GM12878 (cell line): ENCODE data around the gene EEF2K. TPM values are rescaled to one million over a fixed set of nuclear protein-coding genes. Genes with fewer than 3 reads are reported as not detected.

Experiments used
- ATAC-seq: fragments of 200-7000 bp; cut with Tn5 transposase; 3 replicates; pipeline ENCODE4 v1.9.1; 2020; ENCODE audit warnings: mild to moderate bottlenecking, moderate library complexity
- BruUV-seq: library from RNA; stranded (reverse); fragments of 400-500 nt; replicated peaks from 2 replicates; lab custom pipeline; 2021; lab: Mats Ljungman, UMichigan
- CTCF ChIA-PET: fragments of 300-600 bp; sonication (Branson Sonifier 250); formaldehyde crosslinking; extraction: SDS; loops from one replicate; lab custom pipeline; 2021; ENCODE audit warnings: inconsistent platforms; lab: Yijun Ruan, JAX
- POLR2A ChIA-PET: fragments of 350-600 bp; formaldehyde crosslinking; extraction: SDS; loops from one replicate; lab custom pipeline; 2021; ENCODE audit warnings: inconsistent platforms; lab: Charles Lee
- RAD21 ChIA-PET: fragments of 300-600 bp; sonication (Branson Sonifier 250); formaldehyde crosslinking; loops from one replicate; lab custom pipeline; 2023; ENCODE audit warnings: antibody characterized with exemption; ENCODE audit not compliant: unreplicated experiment; lab: Charles Lee
- SMC1A ChIA-PET: fragments of 300-600 bp; sonication (Branson Sonifier 250); formaldehyde crosslinking; loops from one replicate; lab custom pipeline; 2023; ENCODE audit not compliant: unreplicated experiment, uncharacterized antibody; lab: Charles Lee
- DNase-seq: peaks from one replicate; pipeline ENCODE4 v3.0.0-alpha.2; 2011; ENCODE audit warnings: low read depth, low spot score
- FAIRE-seq: peaks from 3 replicates; lab custom pipeline; 2011; peaks lifted over from hg19 to GRCh38; lab: Jason Lieb, UNC
- H2AFZ ChIP-seq: 2 replicates; pipeline ENCODE4 v1.6.0; 2011; ENCODE audit warnings: low read depth, low read length, control low read depth; ENCODE audit not compliant: control insufficient read depth
- H3K27ac ChIP-seq: 2 replicates; pipeline ENCODE4 v1.5.1; 2011; ENCODE audit warnings: control low read depth; ENCODE audit not compliant: control insufficient read depth, insufficient read depth
- H3K27me3 ChIP-seq, 2 experiments: replicated peaks in 1 of 2; 2 replicates each; pipeline versions ENCODE4 v1.6.0 to v1.6.1; 2011; ENCODE audit warnings: low read length in 1 of 2; ENCODE audit not compliant: control insufficient read depth in 2 of 2, insufficient read depth in 2 of 2
- H3K36me3 ChIP-seq, 2 experiments: 2 replicates each; pipeline ENCODE4 v1.5.1; 2011; ENCODE audit warnings: low read length in 1 of 2; ENCODE audit not compliant: control insufficient read depth in 2 of 2, insufficient read depth in 2 of 2
- H3K4me1 ChIP-seq: 2 replicates; pipeline ENCODE4 v1.6.1; 2011; ENCODE audit warnings: mild to moderate bottlenecking, low read length, moderate library complexity, mixed read lengths; ENCODE audit not compliant: control insufficient read depth, insufficient read depth
- H3K4me2 ChIP-seq: 2 replicates; pipeline ENCODE4 v1.6.0; 2011; ENCODE audit warnings: control low read depth; ENCODE audit not compliant: control insufficient read depth, insufficient read depth
- H3K4me3 ChIP-seq: fragments of 200-600 bp; sonication (generic); 2 replicates; pipeline ENCODE4 v1.5.1; 2016
- H3K79me2 ChIP-seq: 2 replicates; pipeline ENCODE4 v1.6.0; 2011; ENCODE audit warnings: low read length; ENCODE audit not compliant: control insufficient read depth, insufficient read depth
- H3K9ac ChIP-seq: 2 replicates; pipeline ENCODE4 v1.8.0; 2011; ENCODE audit warnings: low read length, control low read depth, mixed read lengths; ENCODE audit not compliant: control insufficient read depth, insufficient read depth
- H3K9me3 ChIP-seq: replicated peaks from 3 replicates; pipeline ENCODE4 v1.5.1; 2011; ENCODE audit warnings: mild to moderate bottlenecking, low read length; ENCODE audit not compliant: control insufficient read depth, insufficient read depth
- H4K20me1 ChIP-seq: 2 replicates; pipeline ENCODE4 v1.6.0; 2011; ENCODE audit not compliant: control insufficient read depth, insufficient read depth
- BHLHE40 ChIP-seq, 2 experiments: fragments of 450-650 bp in 1 of 2; IDR thresholded peaks; 2 replicates each; pipeline ENCODE4 v1.6.1; 2011 to 2017; ENCODE audit warnings: low read depth in 2 of 2, borderline replicate concordance in 1 of 2, improper control_type of control experiment in 1 of 2, low read length in 1 of 2, mild to moderate bottlenecking in 1 of 2
- IKZF2 ChIP-seq, 2 experiments: fragments of 450-650 bp; IDR thresholded peaks; 2 replicates each; pipeline ENCODE4 v1.6.1; 2017; ENCODE audit warnings: mild to moderate bottlenecking in 2 of 2, moderate library complexity in 2 of 2
- IRF4 ChIP-seq: IDR thresholded peaks from 2 replicates; pipeline ENCODE4 v1.6.1; 2011; ENCODE audit warnings: low read depth, low read length
- MXI1 ChIP-seq: fragments of 150-350 bp; IDR thresholded peaks from 2 replicates; pipeline ENCODE4 v1.6.1; 2011; ENCODE audit warnings: low read depth, mild to moderate bottlenecking, inconsistent platforms, low read length, improper control_type of control experiment
- MYB ChIP-seq: fragments of 150-350 bp; IDR thresholded peaks from 2 replicates; pipeline ENCODE4 v1.6.1; 2014; ENCODE audit warnings: mild to moderate bottlenecking, low read depth, low read length, borderline replicate concordance
- PAX5 ChIP-seq: IDR thresholded peaks from 2 replicates; pipeline ENCODE4 v1.6.1; 2011; ENCODE audit warnings: low read depth, low read length, borderline replicate concordance
- POLR2AphosphoS2 ChIP-seq: IDR thresholded peaks from 2 replicates; pipeline ENCODE4 v1.6.1; 2011; ENCODE audit warnings: low read depth, mild to moderate bottlenecking, low read length, improper control_type of control experiment, moderate library complexity
- RCOR1 ChIP-seq: conservative IDR thresholded peaks from 2 replicates; pipeline ENCODE4 v1.6.1; 2012; ENCODE audit warnings: low read depth, low read length, improper control_type of control experiment
- SREBF2 ChIP-seq: IDR thresholded peaks from 2 replicates; pipeline ENCODE4 v1.6.1; 2012; ENCODE audit warnings: mild to moderate bottlenecking, low read length
- STAT3 ChIP-seq: IDR thresholded peaks from 2 replicates; pipeline ENCODE4 v1.6.1; 2011; ENCODE audit warnings: low read depth, low read length, improper control_type of control experiment
- TCF3 ChIP-seq: IDR thresholded peaks from 2 replicates; pipeline ENCODE4 v1.6.1; 2012; ENCODE audit warnings: low read depth, mild to moderate bottlenecking, low read length, borderline replicate concordance; ENCODE audit not compliant: insufficient read depth
- ZNF384 ChIP-seq: IDR thresholded peaks from 2 replicates; pipeline ENCODE4 v1.6.1; 2012; ENCODE audit warnings: low read depth, mild to moderate bottlenecking, low read length, improper control_type of control experiment, borderline replicate concordance
- WGBS: methylation state at CpG from one replicate; pipeline ENCODE4 v1.1.6; 2016; ENCODE audit warnings: low lambda C conversion rate; ENCODE audit not compliant: insufficient replicate concordance, insufficient coverage; ENCODE audit errors: missing lambda C conversion rate; 5-methylcytosine and 5-hydroxymethylcytosine counted together
- in situ Hi-C: fragments of 300-500 bp; cut with MboI; formaldehyde crosslinking; loops from 9 replicates; pipeline ENCODE4 v1.14.3; 2018; ENCODE audit warnings: mixed read lengths
- intact Hi-C: fragments of 100-400 bp; cut with micrococcal nuclease; formaldehyde crosslinking; loops from one replicate; pipeline ENCODE4 v1.14.2; 2022; ENCODE audit not compliant: unreplicated experiment
- polyA plus RNA-seq, 11 experiments: library from polyadenylated mRNA; depleted of rRNA in 4 of 11; unstranded in 6 of 11; stranded (reverse) in 5 of 11; fragments of >200 nt; fragmentation: Nextera tagmentation in 4 of 11; fragmentation: Illumina TruSeq in 1 of 11; extraction: Ambion mirVana in 4 of 11; extraction: Trizol in 1 of 11; gene quantifications; 1 replicate in 1 of 11; 2 replicates in 10 of 11; pipeline versions ENCODE4 v1.2.1 to v1.2.3, GENCODE V29; 2011 to 2016; ENCODE audit warnings: inconsistent platforms in 2 of 11, missing spikeins in 2 of 11, low read depth in 1 of 11
- total RNA-seq, 4 experiments: library from RNA; depleted of rRNA in 3 of 4; stranded (reverse); fragments of >200 nt in 3 of 4; fragmentation: Illumina TruSeq in 1 of 4; extraction: Trizol in 1 of 4; gene quantifications; 2 replicates each; pipeline versions ENCODE4 v1.2.1 to v1.2.3, GENCODE V29; 2013 to 2021

The EEF2K gene
- total and polyA plus RNA-seq, 10 of the 15 experiments (the other 5 are each of a cell fraction or from before 2014, with no cell fraction given): 2.0 to 29.6 (median 12.2) TPM

DNA sequence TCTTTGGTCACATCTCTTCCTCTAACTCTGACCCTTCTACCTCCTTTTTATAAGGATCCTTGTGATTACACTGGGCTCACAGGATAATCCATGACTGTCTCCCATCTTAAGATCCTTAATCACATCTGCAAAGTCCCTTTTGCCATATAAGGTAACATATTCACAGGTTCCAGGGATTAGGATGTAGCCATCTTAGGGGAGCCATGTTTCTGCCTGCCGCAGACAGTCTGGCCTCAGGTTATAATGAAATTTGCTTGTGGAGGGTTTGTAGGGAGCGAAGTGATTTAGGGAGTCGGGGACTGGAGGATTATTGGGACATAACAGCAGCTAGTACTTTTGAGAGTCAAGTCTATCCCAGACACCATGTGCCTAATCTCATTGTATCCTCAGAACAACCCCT lies 7.7 kb downstream of the EEF2K start:
- no peaks in the 10 kb centered on the region for H3K27me3 ChIP-seq
- TF ChIP-seq TCF3 (no peak), MYB (no peak), POLR2AphosphoS2 (no peak), SREBF2 (no peak), ZNF384 (no peak), RCOR1 (no peak), IKZF2 (IDR thresholded peaks at IDR 0.05) (no peak), STAT3 (no peak), MXI1 (no peak), PAX5 (no peak), IRF4 (no peak), BHLHE40 (IDR thresholded peaks at IDR 0.05; ENCODE audit: borderline replicate concordance in 1 of 2, low read depth in 2 of 2, low read length in 1 of 2) (no peak)
- no peak overlapping the region for H3K4me2 ChIP-seq
- no TSS peak for BruUV-seq
- H3K36me3 ChIP-seq: peaks cover 10 to 13% of the 10 kb centered on the region in 2 experiments; a peak in 3 of 4 replicates
- in situ Hi-C loops: no loop called here
- intact Hi-C loops: no loop called here
- H3K9ac ChIP-seq: no peak overlapping the region
- no peaks in the 10 kb centered on the region for H4K20me1 ChIP-seq
- H3K4me1 ChIP-seq: peaks cover 21% of the 10 kb centered on the region
- peaks cover 5% of the 10 kb centered on the region for H3K9me3 ChIP-seq
- ChIA-PET SMC1A (no interaction called here), POLR2A (interaction anchor here (1.0 kb wide), 1 partner anchor 15 kb away, joined by 3 read pairs; no protein-coding TSS in a partner anchor), RAD21 (no interaction called here), CTCF (no interaction called here)
- no peak overlapping the region for H3K4me3 ChIP-seq
- DNase-seq (no peak), FAIRE-seq (no peak), ATAC-seq (no peak)
- peaks cover 53% of the 10 kb centered on the region for H3K79me2 ChIP-seq
- WGBS: 98% methylated on average over 3 of the region's 3 CpGs
- no peak overlapping the region for H2AFZ ChIP-seq
- H3K27ac ChIP-seq: no peak overlapping the region
